K562 (cell line): ENCODE data around the gene EFNA5. TPM values are rescaled to one million over a fixed set of nuclear protein-coding genes. Genes with fewer than 3 reads are reported as not detected.

ENCODE experiments used
- ATAC-seq: fragments of 200-7000 bp; cut with Tn5 transposase; 3 replicates; pipeline ENCODE4 v1.9.1; 2020; ENCODE audit warnings: moderate library complexity
- BruUV-seq: library from RNA; stranded (reverse); fragments of 400-500 nt; replicated peaks from 2 replicates; lab custom pipeline; 2021; lab: Mats Ljungman, UMichigan
- CTCF ChIA-PET: fragments of 300-600 bp; formaldehyde crosslinking; extraction: SDS; loops from one replicate; lab custom pipeline; 2021; ENCODE audit warnings: low intra/inter-chr PET ratio; lab: Yijun Ruan, JAX
- POLR2A ChIA-PET: fragments of 300-600, 350-650 bp; sonication (Branson Sonifier 250); formaldehyde crosslinking; extraction: SDS; loops from one replicate; lab custom pipeline; 2021; ENCODE audit warnings: antibody characterized with exemption, inconsistent platforms; lab: Yijun Ruan, JAX
- DNase-seq, 4 experiments: peaks; one replicate each; pipeline versions ENCODE4 v3.0.0 to v3.0.0-alpha.2; 2011 to 2018; ENCODE audit warnings: low spot score in 3 of 4, mixed read lengths in 3 of 4; ENCODE audit errors: extremely low read depth in 1 of 4
- FAIRE-seq: peaks from 2 replicates; lab custom pipeline; 2011; peaks lifted over from hg19 to GRCh38; lab: Jason Lieb, UNC
- H2AFZ ChIP-seq: 2 replicates; pipeline ENCODE4 v1.6.0; 2011; ENCODE audit warnings: low read depth, low read length, control low read depth, inconsistent platforms
- H3K27ac ChIP-seq: fragments of 200-600 bp; 3 replicates; pipeline ENCODE4 v1.8.0; 2011; ENCODE audit warnings: low read depth, mild to moderate bottlenecking, control low read depth, inconsistent platforms, low read length, moderate library complexity, mixed read lengths; ENCODE audit errors: extremely low read depth
- H3K27me3 ChIP-seq, 2 experiments: fragments of 300-600 bp in 1 of 2; 2 replicates in 1 of 2; 3 replicates in 1 of 2; pipeline versions ENCODE4 v1.6.0 to v1.8.0; 2011; ENCODE audit warnings: inconsistent platforms in 2 of 2, low read length in 2 of 2, mild to moderate bottlenecking in 1 of 2, mixed read lengths in 1 of 2, moderate library complexity in 1 of 2; ENCODE audit not compliant: control insufficient read depth in 2 of 2, insufficient read depth in 2 of 2
- H3K36me3 ChIP-seq: fragments of 300-600 bp; 3 replicates; pipeline ENCODE4 v1.8.0; 2011; ENCODE audit warnings: mild to moderate bottlenecking, low read length, inconsistent platforms; ENCODE audit not compliant: control insufficient read depth, insufficient read depth
- H3K4me1 ChIP-seq, 2 experiments: fragments of 200-600 bp in 1 of 2; replicated peaks in 1 of 2; 2 replicates in 1 of 2; 3 replicates in 1 of 2; pipeline versions ENCODE4 v1.5.1 to v1.8.0; 2011; ENCODE audit warnings: inconsistent platforms in 2 of 2, low read length in 2 of 2, mild to moderate bottlenecking in 1 of 2, mixed read lengths in 1 of 2, moderate library complexity in 1 of 2; ENCODE audit not compliant: control insufficient read depth in 2 of 2, insufficient read depth in 2 of 2
- H3K4me2 ChIP-seq: 2 replicates; pipeline ENCODE4 v1.6.1; 2011; ENCODE audit warnings: low read length, control low read depth, inconsistent platforms, mixed read lengths; ENCODE audit not compliant: insufficient read depth
- H3K4me3 ChIP-seq: fragments of 200-600 bp; sonication (generic), shearing (Covaris generic); 2 replicates; pipeline ENCODE4 v1.5.1; 2016; ENCODE audit warnings: control low read depth, inconsistent platforms
- H3K79me2 ChIP-seq: fragments of 200-600 bp; 3 replicates; pipeline ENCODE4 v1.8.0; 2011; ENCODE audit warnings: low read length, inconsistent platforms; ENCODE audit not compliant: control insufficient read depth, insufficient read depth
- H3K9ac ChIP-seq, 2 experiments: 2 replicates each; pipeline versions ENCODE4 v1.6.0 to v1.6.1; 2011; ENCODE audit warnings: low read depth in 2 of 2, low read length in 2 of 2, control low read depth in 1 of 2, inconsistent platforms in 1 of 2, mild to moderate bottlenecking in 1 of 2, mixed read lengths in 1 of 2; ENCODE audit not compliant: insufficient read depth in 1 of 2
- H3K9me1 ChIP-seq: one replicate; pipeline ENCODE4 v1.6.0; 2011; ENCODE audit warnings: inconsistent platforms, mild to moderate bottlenecking, low read length, moderate library complexity; ENCODE audit not compliant: control insufficient read depth, insufficient read depth
- H3K9me3 ChIP-seq: replicated peaks from 2 replicates; pipeline ENCODE4 v1.5.1; 2011; ENCODE audit warnings: low read depth, low read length, inconsistent platforms; ENCODE audit not compliant: control insufficient read depth, insufficient read depth
- H4K20me1 ChIP-seq: replicated peaks from 2 replicates; pipeline ENCODE4 v1.6.1; 2011; ENCODE audit warnings: low read length, inconsistent platforms, mixed read lengths; ENCODE audit not compliant: control insufficient read depth, insufficient read depth
- ILF3 ChIP-seq: fragments of 450-650 bp; IDR thresholded peaks from 2 replicates; pipeline ENCODE4 v1.6.1; 2018; ENCODE audit warnings: antibody characterized with exemption, mild to moderate bottlenecking, moderate library complexity, borderline replicate concordance
- MEIS2 ChIP-seq: fragments of 450-650 bp; IDR thresholded peaks from 2 replicates; pipeline ENCODE4 v1.6.1; 2014; ENCODE audit warnings: mild to moderate bottlenecking; ENCODE audit not compliant: partially characterized antibody
- PYGO2 ChIP-seq: fragments of 450-650 bp; IDR thresholded peaks from 2 replicates; pipeline ENCODE4 v1.6.1; 2016; ENCODE audit warnings: mild to moderate bottlenecking, missing genetic modification characterization, moderate library complexity, missing compliant biosample characterization
- RAD51 ChIP-seq: fragments of 450-650 bp; IDR thresholded peaks from 2 replicates; pipeline ENCODE4 v1.7.1; 2016; ENCODE audit warnings: low read depth, mild to moderate bottlenecking, borderline replicate concordance
- TAF9B ChIP-seq: fragments of 450-650 bp; IDR thresholded peaks from 2 replicates; pipeline ENCODE4 v1.6.1; 2018; ENCODE audit warnings: mild to moderate bottlenecking; ENCODE audit not compliant: partially characterized antibody
- YY1 ChIP-seq, 3 experiments: IDR thresholded peaks; 2 replicates each; pipeline ENCODE4 v1.6.1; 2011; ENCODE audit warnings: low read length in 2 of 3, mild to moderate bottlenecking in 2 of 3, moderate library complexity in 2 of 3, borderline replicate concordance in 1 of 3, control low read depth in 1 of 3, low read depth in 1 of 3; ENCODE audit not compliant: insufficient read depth in 3 of 3, insufficient replicate concordance in 2 of 3, control insufficient read depth in 1 of 3, insufficient read length in 1 of 3; ENCODE audit errors: extremely low read depth in 1 of 3
- ZC3H4 ChIP-seq: sonication (generic); formaldehyde crosslinking; IDR thresholded peaks from 2 replicates; pipeline ENCODE4 v1.9.0; 2021; ENCODE audit warnings: missing genetic modification reagents, borderline replicate concordance
- ZNF175 ChIP-seq: fragments of 200-800 bp; sonication (Bioruptor generic); IDR thresholded peaks from 2 replicates; pipeline ENCODE4 v1.6.1; 2016; ENCODE audit warnings: low read depth, mild to moderate bottlenecking, missing genetic modification characterization, missing compliant biosample characterization
- ZNF212 ChIP-seq: fragments of 450-650 bp; formaldehyde crosslinking; IDR thresholded peaks from 2 replicates; pipeline ENCODE4 v1.4.0; 2020; ENCODE audit warnings: mild to moderate bottlenecking
- ZNF507 ChIP-seq: conservative IDR thresholded peaks from 2 replicates; pipeline ENCODE4 v1.6.1; 2017; ENCODE audit warnings: missing genetic modification characterization, missing compliant biosample characterization
- ZNF589 ChIP-seq: fragments of 200-800 bp; sonication (Bioruptor generic); IDR thresholded peaks from 2 replicates; pipeline ENCODE4 v1.6.1; 2016; ENCODE audit warnings: low read depth, missing genetic modification characterization, missing compliant biosample characterization
- ZNF764 ChIP-seq: fragments of 250-450 bp; sonication (Bioruptor Pico); IDR thresholded peaks from 2 replicates; pipeline ENCODE4 v1.4.0; 2020; ENCODE audit warnings: low read depth, mild to moderate bottlenecking, moderate library complexity
- WGBS: fragments of 100-300 bp; shearing (Covaris generic); methylation state at CpG from one replicate; pipeline ENCODE4 v1.1.6; 2016; ENCODE audit warnings: low coverage, mixed read lengths; ENCODE audit not compliant: insufficient coverage; ENCODE audit errors: missing lambda C conversion rate; 5-methylcytosine and 5-hydroxymethylcytosine counted together
- in situ Hi-C: fragments of 300-500 bp; cut with MboI; formaldehyde crosslinking; loops from 4 replicates; pipeline ENCODE4 v1.15.0; 2018; ENCODE audit warnings: inconsistent platforms, mixed read lengths
- intact Hi-C: fragments of 100-400 bp; cut with micrococcal nuclease; formaldehyde crosslinking; loops from 2 replicates; pipeline ENCODE4 v1.14.2; 2022
- polyA plus RNA-seq, 8 experiments: library from polyadenylated mRNA; depleted of rRNA in 4 of 8; stranded (reverse) in 5 of 8; unstranded in 3 of 8; fragments of >200 nt; fragmentation: Nextera tagmentation in 2 of 8; fragmentation: Illumina TruSeq in 1 of 8; extraction: Ambion mirVana in 2 of 8; extraction: Trizol in 1 of 8; gene quantifications; 2 replicates each; pipeline versions ENCODE4 v1.2.1 to v1.2.3, GENCODE V29; 2011 to 2014; ENCODE audit warnings: inconsistent platforms in 1 of 8, missing spikeins in 1 of 8
- total RNA-seq, 7 experiments: library from RNA; depleted of rRNA in 6 of 7; stranded (reverse); fragments of >200 nt in 6 of 7; fragmentation: Illumina TruSeq in 2 of 7; extraction: Trizol in 2 of 7; gene quantifications; 2 replicates each; pipeline versions ENCODE4 v1.2.1 to v1.2.3, GENCODE V29; 2011 to 2021; ENCODE audit warnings: low replicate concordance in 1 of 7

Gene EFNA5
- total and polyA plus RNA-seq, 9 of the 15 experiments (the other 6 are each of a cell fraction or from before 2014, with no cell fraction given), result 0.20 TPM; not detected in 8

DNA sequence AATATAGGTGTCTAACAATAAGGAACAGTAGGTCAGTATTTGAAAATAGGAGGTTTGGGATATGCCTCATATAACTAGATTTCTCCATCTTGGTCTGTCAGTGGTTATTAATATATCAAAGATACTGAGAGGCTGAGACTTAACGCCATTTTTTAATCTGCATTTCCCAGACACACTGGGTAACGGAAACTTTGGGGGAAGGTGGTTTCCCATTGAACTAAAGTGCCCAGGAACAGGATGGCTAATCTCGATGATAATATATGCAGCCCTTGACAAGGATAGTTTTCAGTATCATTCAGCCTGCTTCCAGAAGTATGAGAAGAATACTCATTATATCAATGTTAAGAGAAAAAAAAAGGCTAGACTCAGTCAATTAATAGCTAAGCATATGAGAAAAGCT lies 30.7 kb downstream of the EFNA5 start:
- Histone ChIP-seq H3K27me3 (no peaks in the 10 kb centered on the region), H3K9me1 (no peaks in the 10 kb centered on the region), H3K4me2 (no peak overlapping the region), H4K20me1 (no peaks in the 10 kb centered on the region), H3K9ac (no peak overlapping the region), H3K4me1 (no peaks in the 10 kb centered on the region), H3K4me3 (no peak overlapping the region), H3K27ac (no peak overlapping the region), H3K79me2 (no peaks in the 10 kb centered on the region), H2AFZ (no peak overlapping the region), H3K9me3 (no peaks in the 10 kb centered on the region), H3K36me3 (no peaks in the 10 kb centered on the region)
- TF ChIP-seq ZNF507, result no peak
- TF ChIP-seq PYGO2 (tag), result no peak
- TF ChIP-seq ZNF212 (CRISPR knock-in tag), result no peak
- TF ChIP-seq YY1 (IDR thresholded peaks at IDR 0.05; ENCODE audit: borderline replicate concordance in 1 of 3, control insufficient read depth in 1 of 3, extremely low read depth in 1 of 3, insufficient read depth in 3 of 3, insufficient read length in 1 of 3, insufficient replicate concordance in 2 of 3, low read depth in 1 of 3, low read length in 2 of 3), result no peak
- no peak for TF ChIP-seq ZNF175
- TF ChIP-seq RAD51, result no peak
- TF ChIP-seq MEIS2, result no peak
- no peak for TF ChIP-seq ILF3
- no peak for TF ChIP-seq ZNF589
- TF ChIP-seq ZC3H4 (CRISPR knock-in tag), result no peak
- TF ChIP-seq TAF9B, result no peak
- TF ChIP-seq ZNF764 (CRISPR knock-in tag), result no peak
- BruUV-seq, result no TSS peak
- DNase-seq, result no peak
- no peak for FAIRE-seq
- 2% methylated on average over 3 of the region's 3 CpGs for WGBS
- in situ Hi-C loops (no loop called here), intact Hi-C loops (no loop called here)
- no peak for ATAC-seq
- ChIA-PET CTCF (no interaction called here), POLR2A (no interaction called here)
